ENCODE measurements around the gene HIP1.

Gene HIP1

DNA sequence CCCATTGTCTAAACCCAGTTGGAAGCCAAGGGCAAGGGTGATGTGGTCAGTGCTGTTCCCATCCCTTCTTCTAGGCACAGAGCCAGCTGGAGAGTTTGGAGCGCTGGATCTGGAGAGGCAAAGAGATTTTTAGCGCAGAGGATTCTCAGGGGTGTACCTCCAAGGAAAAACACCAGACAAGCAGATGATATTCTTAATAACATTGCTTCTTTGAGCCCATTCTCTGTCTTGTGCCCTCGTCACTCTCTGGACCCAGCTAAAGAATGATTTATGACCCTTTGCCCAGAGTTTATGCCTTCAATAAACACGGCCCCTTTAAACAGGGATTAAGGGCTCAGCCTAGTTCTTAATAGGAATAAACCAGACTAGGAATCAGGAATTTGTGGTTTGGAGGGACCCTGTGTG lies 4.7 kb upstream of the HIP1 start:
- WGBS (ENCODE audit: extremely low coverage, insufficient coverage, insufficient read length): no CpG with 5 or more reads among the region's 4 CpGs
- no peak overlapping the region for H3K4me2 ChIP-seq (ENCODE audit: low read length)
- H2BK120ac ChIP-seq (ENCODE audit: insufficient read depth, low read length, poor library complexity): no peak overlapping the region
- H3K4me1 ChIP-seq (ENCODE audit: control insufficient read depth in 1 of 2, insufficient read depth in 2 of 2, low read length in 2 of 2): no peaks in the 10 kb centered on the region
- H3K27ac ChIP-seq (ENCODE audit: low read depth, low read length): no peak overlapping the region
- H3K9me3 ChIP-seq (ENCODE audit: insufficient read depth, low read depth, low read length): no peaks in the 10 kb centered on the region
- H2BK12ac ChIP-seq (ENCODE audit: low read length): no peak overlapping the region
- H3K9ac ChIP-seq (ENCODE audit: low read length): no peak overlapping the region
- no peak overlapping the region for H4K12ac ChIP-seq (ENCODE audit: low read depth, low read length)
- no peak overlapping the region for H3K23ac ChIP-seq (ENCODE audit: low read length)
- H4K8ac ChIP-seq (ENCODE audit: low read depth, low read length): no peak overlapping the region
- DNase-seq: no peak
- H3K79me2 ChIP-seq (ENCODE audit: control insufficient read depth, insufficient read depth, low read length, poor library complexity): no peaks in the 10 kb centered on the region
- H4K91ac ChIP-seq (ENCODE audit: low read depth, low read length): no peak overlapping the region
- no peak overlapping the region for H2AFZ ChIP-seq (ENCODE audit: insufficient read depth, low read length, poor library complexity)
- H3K79me1 ChIP-seq (ENCODE audit: low read length): no peaks in the 10 kb centered on the region
- H3K4ac ChIP-seq (ENCODE audit: low read depth, low read length): no peak overlapping the region
- no peak overlapping the region for H2AK5ac ChIP-seq (ENCODE audit: low read length)
- H3K36me3 ChIP-seq (ENCODE audit: control insufficient read depth in 1 of 2, insufficient read depth in 2 of 2, low read length in 2 of 2): no peaks in the 10 kb centered on the region
- no peak overlapping the region for H3K14ac ChIP-seq (ENCODE audit: low read length)
- no peaks in the 10 kb centered on the region for H3K27me3 ChIP-seq (ENCODE audit: insufficient read depth, low read length)
- no peak overlapping the region for H3K4me3 ChIP-seq (ENCODE audit: low read depth, low read length)
- no peak overlapping the region for H3K18ac ChIP-seq (ENCODE audit: low read length)
- H2BK5ac ChIP-seq (ENCODE audit: low read depth, low read length, poor library complexity): no peak overlapping the region

DNA sequence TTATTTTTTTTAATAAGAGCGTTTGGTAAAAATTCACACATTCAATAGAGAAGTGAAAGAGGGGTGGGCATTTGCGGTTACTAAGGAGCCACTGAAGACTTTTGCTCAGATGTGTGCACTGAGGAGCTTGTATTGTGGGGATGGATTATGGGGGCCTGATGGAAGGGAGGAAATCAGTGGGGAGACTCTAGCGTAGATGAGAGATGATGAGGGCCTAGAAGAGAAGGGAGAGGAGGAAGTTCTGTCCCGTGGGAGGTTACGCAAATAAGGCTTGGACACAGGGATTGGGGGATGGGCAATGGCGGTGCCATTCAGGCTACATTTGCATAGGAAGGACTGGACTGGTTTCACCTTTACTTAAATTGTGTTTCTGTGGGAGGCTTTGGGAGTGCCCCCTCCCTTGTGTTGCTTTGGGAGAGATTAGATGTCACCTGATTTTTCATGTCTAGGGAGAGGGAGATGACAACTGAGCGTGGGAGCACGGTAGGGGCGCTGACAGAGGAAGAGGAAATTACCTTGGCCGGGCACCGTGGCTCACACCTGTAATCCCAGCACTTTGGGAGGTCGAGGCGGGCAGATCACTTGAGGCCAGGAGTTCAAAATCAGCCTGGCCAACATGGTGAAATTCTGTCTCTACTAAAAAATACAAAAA lies 2.2 kb upstream of the HIP1 start:
- Histone ChIP-seq H2BK12ac (ENCODE audit: low read length) (no peak overlapping the region), H3K23ac (ENCODE audit: low read length) (no peak overlapping the region), H2BK120ac (ENCODE audit: insufficient read depth, low read length, poor library complexity) (no peak overlapping the region), H3K9ac (ENCODE audit: low read length) (peak overlapping the region; percentile 55), H3K4me1 (ENCODE audit: control insufficient read depth in 1 of 2, insufficient read depth in 2 of 2, low read length in 2 of 2) (peaks cover 5 to 6% of the 10 kb centered on the region in 2 experiments), H4K8ac (ENCODE audit: low read depth, low read length) (no peak overlapping the region), H3K4ac (ENCODE audit: low read depth, low read length) (no peak overlapping the region), H2AFZ (ENCODE audit: insufficient read depth, low read length, poor library complexity) (no peak overlapping the region), H3K18ac (ENCODE audit: low read length) (no peak overlapping the region), H2BK5ac (ENCODE audit: low read depth, low read length, poor library complexity) (no peak overlapping the region), H3K4me3 (ENCODE audit: low read depth, low read length) (no peak overlapping the region), H3K27ac (ENCODE audit: low read depth, low read length) (no peak overlapping the region), H3K36me3 (ENCODE audit: control insufficient read depth in 1 of 2, insufficient read depth in 2 of 2, low read length in 2 of 2) (no peaks in the 10 kb centered on the region), H3K79me2 (ENCODE audit: control insufficient read depth, insufficient read depth, low read length, poor library complexity) (no peaks in the 10 kb centered on the region), H3K4me2 (ENCODE audit: low read length) (no peak overlapping the region), H3K14ac (ENCODE audit: low read length) (no peak overlapping the region), H4K91ac (ENCODE audit: low read depth, low read length) (no peak overlapping the region), H2AK5ac (ENCODE audit: low read length) (no peak overlapping the region), H4K12ac (ENCODE audit: low read depth, low read length) (no peak overlapping the region), H3K27me3 (ENCODE audit: insufficient read depth, low read length) (no peaks in the 10 kb centered on the region), H3K9me3 (ENCODE audit: insufficient read depth, low read depth, low read length) (no peaks in the 10 kb centered on the region), H3K79me1 (ENCODE audit: low read length) (no peaks in the 10 kb centered on the region)
- DNase-seq: no peak
- whole genome bisulfite sequencing (ENCODE audit: extremely low coverage, insufficient coverage, insufficient read length): no CpG with 5 or more reads among the region's 13 CpGs

DNA sequence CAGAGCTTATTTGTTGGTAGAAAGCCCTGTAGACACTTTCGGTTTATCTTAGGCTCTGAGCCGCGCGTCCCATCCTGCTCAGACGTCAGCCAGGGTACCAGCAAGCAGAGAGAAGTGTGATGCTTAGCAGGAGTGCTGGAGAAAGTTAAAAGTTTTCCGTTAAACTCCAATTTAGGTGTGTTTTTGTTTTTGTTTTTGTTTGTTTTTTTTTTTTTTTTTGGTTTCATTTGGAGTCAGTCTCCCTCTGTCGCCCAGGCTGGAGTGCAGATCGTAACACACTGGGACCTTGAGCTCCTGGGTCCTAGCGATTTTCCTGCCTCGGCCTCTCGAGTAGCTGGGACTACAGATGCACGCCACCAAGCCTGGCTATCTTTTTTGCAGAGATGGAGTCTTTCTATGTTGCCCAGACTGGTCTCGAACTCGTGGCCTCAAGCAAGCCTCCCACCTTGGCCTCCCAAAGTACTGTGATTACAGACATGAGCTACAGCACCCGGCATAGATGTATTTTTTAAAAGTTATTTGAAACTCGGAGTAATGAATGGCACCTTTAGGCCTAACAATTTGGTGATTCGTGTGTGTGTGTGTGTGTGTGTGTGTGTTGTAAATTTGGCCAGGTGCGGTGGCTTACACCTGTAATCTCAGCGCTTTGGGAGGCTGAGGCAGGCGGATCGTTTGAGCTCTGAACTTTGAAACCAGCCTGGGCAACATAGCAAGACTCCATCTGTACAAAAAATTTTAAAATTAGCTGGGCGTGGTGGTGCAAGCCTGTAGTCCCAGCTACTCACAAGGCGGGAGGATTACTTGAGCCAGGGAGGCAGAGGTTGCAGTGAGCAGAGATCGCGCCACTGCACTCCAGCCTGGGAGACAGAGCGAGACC lies 1.3 kb upstream of the HIP1 start:
- H2AK5ac ChIP-seq (ENCODE audit: low read length): no peak overlapping the region
- H2BK5ac ChIP-seq (ENCODE audit: low read depth, low read length, poor library complexity): no peak overlapping the region
- H3K4me2 ChIP-seq (ENCODE audit: low read length): peak overlapping the region; percentile 83
- no peak overlapping the region for H2BK12ac ChIP-seq (ENCODE audit: low read length)
- no peak overlapping the region for H3K9ac ChIP-seq (ENCODE audit: low read length)
- H3K23ac ChIP-seq (ENCODE audit: low read length): no peak overlapping the region
- H3K4me1 ChIP-seq (ENCODE audit: control insufficient read depth in 1 of 2, insufficient read depth in 2 of 2, low read length in 2 of 2): peaks cover 5 to 6% of the 10 kb centered on the region in 2 experiments
- H3K9me3 ChIP-seq (ENCODE audit: insufficient read depth, low read depth, low read length): no peaks in the 10 kb centered on the region
- H3K79me1 ChIP-seq (ENCODE audit: low read length): no peaks in the 10 kb centered on the region
- H3K14ac ChIP-seq (ENCODE audit: low read length): no peak overlapping the region
- WGBS (ENCODE audit: extremely low coverage, insufficient coverage, insufficient read length): no CpG with 5 or more reads among the region's 26 CpGs
- H3K27me3 ChIP-seq (ENCODE audit: insufficient read depth, low read length): no peaks in the 10 kb centered on the region
- no peaks in the 10 kb centered on the region for H3K36me3 ChIP-seq (ENCODE audit: control insufficient read depth in 1 of 2, insufficient read depth in 2 of 2, low read length in 2 of 2)
- H4K8ac ChIP-seq (ENCODE audit: low read depth, low read length): peak overlapping the region; percentile 42
- no peak overlapping the region for H4K91ac ChIP-seq (ENCODE audit: low read depth, low read length)
- no peaks in the 10 kb centered on the region for H3K79me2 ChIP-seq (ENCODE audit: control insufficient read depth, insufficient read depth, low read length, poor library complexity)
- H3K27ac ChIP-seq (ENCODE audit: low read depth, low read length): no peak overlapping the region
- H2AFZ ChIP-seq (ENCODE audit: insufficient read depth, low read length, poor library complexity): peak overlapping the region; percentile 76
- no peak overlapping the region for H3K18ac ChIP-seq (ENCODE audit: low read length)
- no peak overlapping the region for H2BK120ac ChIP-seq (ENCODE audit: insufficient read depth, low read length, poor library complexity)
- no peak overlapping the region for H3K4ac ChIP-seq (ENCODE audit: low read depth, low read length)
- no peak overlapping the region for H4K12ac ChIP-seq (ENCODE audit: low read depth, low read length)
- DNase-seq: peak in 1 of 2 donors; percentile 72
- H3K4me3 ChIP-seq (ENCODE audit: low read depth, low read length): peak overlapping the region; percentile 79

DNA sequence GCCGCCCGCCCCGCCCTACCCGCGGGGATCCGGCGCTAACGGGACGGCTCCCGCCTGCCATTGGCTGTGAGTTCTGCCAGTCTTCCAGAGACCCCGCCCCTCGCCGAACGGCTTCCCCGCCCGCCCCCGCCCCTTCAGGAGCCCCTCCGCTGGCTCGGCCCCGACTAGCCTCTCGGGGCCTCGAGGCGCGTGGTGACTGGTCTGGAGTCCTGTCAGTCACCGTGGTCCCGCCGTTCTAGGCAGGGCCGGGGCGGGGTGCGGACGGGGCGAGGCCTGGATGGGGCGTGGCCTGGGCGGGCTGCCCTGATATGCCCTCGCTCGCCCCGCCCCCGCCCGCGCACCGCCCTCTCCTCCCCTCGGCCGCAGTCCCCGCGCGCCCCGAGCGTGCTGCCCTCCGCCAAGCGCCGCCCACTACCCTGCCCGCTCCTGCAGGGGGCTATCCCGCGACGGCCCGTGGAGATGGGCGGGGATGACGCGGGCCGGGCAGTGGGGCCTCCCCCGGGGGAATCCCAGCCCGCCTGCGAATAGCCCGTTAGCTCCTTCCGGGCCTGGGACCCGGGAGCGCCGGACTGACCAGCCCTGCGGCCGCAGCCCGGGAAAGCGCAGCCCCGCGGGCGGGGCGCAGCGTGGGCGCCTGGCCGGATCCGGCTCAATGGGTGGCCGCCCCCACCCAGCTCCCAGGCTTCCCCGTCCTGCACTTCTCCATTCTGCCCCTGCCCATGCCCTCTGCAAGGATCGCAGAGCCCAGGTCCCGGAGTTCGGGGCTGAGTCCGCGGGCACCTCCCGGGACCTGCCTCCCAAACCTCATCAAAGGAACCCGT lies 444 bp upstream of the HIP1 start:
- Histone ChIP-seq H4K8ac (ENCODE audit: low read depth, low read length) (peak overlapping the region; percentile 42), H3K23ac (ENCODE audit: low read length) (no peak overlapping the region), H2BK120ac (ENCODE audit: insufficient read depth, low read length, poor library complexity) (no peak overlapping the region), H3K79me2 (ENCODE audit: control insufficient read depth, insufficient read depth, low read length, poor library complexity) (no peaks in the 10 kb centered on the region), H2BK5ac (ENCODE audit: low read depth, low read length, poor library complexity) (no peak overlapping the region), H3K9me3 (ENCODE audit: insufficient read depth, low read depth, low read length) (no peaks in the 10 kb centered on the region), H3K36me3 (ENCODE audit: control insufficient read depth in 1 of 2, insufficient read depth in 2 of 2, low read length in 2 of 2) (no peaks in the 10 kb centered on the region), H3K14ac (ENCODE audit: low read length) (no peak overlapping the region), H3K27me3 (ENCODE audit: insufficient read depth, low read length) (no peaks in the 10 kb centered on the region), H3K27ac (ENCODE audit: low read depth, low read length) (no peak overlapping the region), H2AK5ac (ENCODE audit: low read length) (no peak overlapping the region), H3K4me1 (ENCODE audit: control insufficient read depth in 1 of 2, insufficient read depth in 2 of 2, low read length in 2 of 2) (peaks cover 5 to 6% of the 10 kb centered on the region in 2 experiments), H3K18ac (ENCODE audit: low read length) (no peak overlapping the region), H3K79me1 (ENCODE audit: low read length) (no peaks in the 10 kb centered on the region), H4K91ac (ENCODE audit: low read depth, low read length) (no peak overlapping the region), H3K9ac (ENCODE audit: low read length) (no peak overlapping the region), H2AFZ (ENCODE audit: insufficient read depth, low read length, poor library complexity) (peak overlapping the region; percentile 76), H4K12ac (ENCODE audit: low read depth, low read length) (no peak overlapping the region), H3K4ac (ENCODE audit: low read depth, low read length) (no peak overlapping the region), H3K4me2 (ENCODE audit: low read length) (peak overlapping the region; percentile 84), H2BK12ac (ENCODE audit: low read length) (no peak overlapping the region), H3K4me3 (ENCODE audit: low read depth, low read length) (peak overlapping the region; percentile 94)
- WGBS (ENCODE audit: extremely low coverage, insufficient coverage, insufficient read length): no CpG with 5 or more reads among the region's 89 CpGs
- peak; percentile 99 to 100 for DNase-seq

Measured in trophoblast cell (in vitro differentiated cells and primary cell).